Mesendoderm (in vitro differentiated cells): ENCODE data around the gene METTL5. TPM values are rescaled to one million over a fixed set of nuclear protein-coding genes. Genes with fewer than 3 reads are reported as not detected.
A peak's percentile ranks its signal among the peaks of the same experiment; 100 is the strongest.
"Not testable (repeated sequence)": the region's sequence is repeated elsewhere in the genome, so short reads cannot be mapped to it uniquely, and the experiment has no call there.

Source experiments
- DNase-seq: peaks from one replicate; pipeline ENCODE4 v3.0.0; 2013
- H2AK5ac ChIP-seq: 2 replicates; pipeline ENCODE4 v1.6.1; 2013; ENCODE audit warnings: low read length, inconsistent platforms
- H2BK120ac ChIP-seq: 2 replicates; pipeline ENCODE4 v1.6.1; 2013; ENCODE audit warnings: low read depth, mild to moderate bottlenecking, low read length, moderate library complexity, mixed read lengths
- H2BK15ac ChIP-seq: replicated peaks from 2 replicates; pipeline ENCODE4 v1.6.1; 2013; ENCODE audit warnings: low read depth, mild to moderate bottlenecking, moderate library complexity
- H2BK5ac ChIP-seq: 2 replicates; pipeline ENCODE4 v1.6.1; 2013; ENCODE audit warnings: low read length, inconsistent platforms
- H3K18ac ChIP-seq: 2 replicates; pipeline ENCODE4 v1.6.1; 2013; ENCODE audit warnings: mild to moderate bottlenecking, low read length, mixed read lengths
- H3K23ac ChIP-seq: one replicate; pipeline ENCODE4 v1.6.1; 2013; ENCODE audit warnings: low read length
- H3K27ac ChIP-seq: 2 replicates; pipeline ENCODE4 v1.5.1; 2013; ENCODE audit warnings: low read depth, mild to moderate bottlenecking, inconsistent platforms, low read length, moderate library complexity
- H3K27me3 ChIP-seq: 2 replicates; pipeline ENCODE4 v1.6.1; 2013; ENCODE audit warnings: low read length, control low read depth, mild to moderate bottlenecking, inconsistent platforms; ENCODE audit not compliant: insufficient read depth, poor library complexity
- H3K36me3 ChIP-seq: 2 replicates; pipeline ENCODE4 v1.6.1; 2013; ENCODE audit warnings: low read length, inconsistent platforms; ENCODE audit not compliant: control insufficient read depth, insufficient read depth
- H3K4ac ChIP-seq: one replicate; pipeline ENCODE4 v1.6.1; 2013; ENCODE audit warnings: low read depth, mild to moderate bottlenecking, low read length, moderate library complexity
- H3K4me1 ChIP-seq: 2 replicates; pipeline ENCODE4 v1.6.1; 2013; ENCODE audit warnings: low read depth, low read length, inconsistent platforms; ENCODE audit not compliant: control insufficient read depth
- H3K4me2 ChIP-seq: 2 replicates; pipeline ENCODE4 v1.6.1; 2013; ENCODE audit warnings: low read length
- H3K4me3 ChIP-seq: 2 replicates; pipeline ENCODE4 v1.5.1; 2013; ENCODE audit warnings: mild to moderate bottlenecking, low read length
- H3K56ac ChIP-seq: one replicate; pipeline ENCODE4 v1.6.1; 2013; ENCODE audit warnings: low read length
- H3K79me1 ChIP-seq: 2 replicates; pipeline ENCODE4 v1.6.1; 2013; ENCODE audit warnings: low read length, inconsistent platforms
- H3K79me2 ChIP-seq: 2 replicates; pipeline ENCODE4 v1.6.1; 2013; ENCODE audit warnings: mild to moderate bottlenecking, low read length; ENCODE audit not compliant: control insufficient read depth, insufficient read depth
- H3K9ac ChIP-seq: 2 replicates; pipeline ENCODE4 v1.6.1; 2013; ENCODE audit warnings: low read length, inconsistent platforms
- H4K5ac ChIP-seq: one replicate; pipeline ENCODE4 v1.6.1; 2013; ENCODE audit warnings: low read length
- H4K8ac ChIP-seq: one replicate; pipeline ENCODE4 v1.6.1; 2013; ENCODE audit warnings: low read depth, mild to moderate bottlenecking, control low read depth, low read length, moderate library complexity
- WGBS: extraction: QIAGEN DNeasy Blood & Tissue Kit; methylation state at CpG from one replicate; pipeline ENCODE4 v1.1.7; 2013; ENCODE audit warnings: low lambda C conversion rate, missing lambda C conversion rate; ENCODE audit not compliant: insufficient coverage; ENCODE audit errors: extremely low coverage; 5-methylcytosine and 5-hydroxymethylcytosine counted together
- polyA plus RNA-seq, 2 experiments: library from polyadenylated mRNA; stranded (reverse); fragments of 200-250 nt; gene quantifications; one replicate each; pipeline ENCODE4 v1.2.3, GENCODE V29; 2013

Gene METTL5
- polyA plus RNA-seq (2013, experiment 1 of 2), result 99.3 TPM
- polyA plus RNA-seq (2013, experiment 2 of 2), result 97.8 TPM

GRCh38 chr2:169824373-169825333, at the start of gene METTL5:
TSS of gene METTL5 (minus strand) at chr2:169824905. CDS start at chr2:169824597, 308 bp downstream.
- no peak within 1 kb of the TSS for H3K4ac ChIP-seq
- peak within 1 kb of the TSS; percentile 73 for H2BK5ac ChIP-seq
- peaks cover 6% of the 10 kb centered on the region for H3K4me1 ChIP-seq
- no peaks in the 10 kb centered on the region for H3K27me3 ChIP-seq
- H2AK5ac ChIP-seq, result no peak within 1 kb of the TSS
- peak within 1 kb of the TSS; percentile 87 for H4K8ac ChIP-seq
- H3K36me3 ChIP-seq, result no peaks in the 10 kb centered on the region
- H3K18ac ChIP-seq, result peak within 1 kb of the TSS; percentile 77
- peak within 1 kb of the TSS; percentile 99 for H3K56ac ChIP-seq
- H3K4me2 ChIP-seq, result peak within 1 kb of the TSS; percentile 95
- H3K23ac ChIP-seq, result peak within 1 kb of the TSS; percentile 98
- H2BK15ac ChIP-seq, result no peak within 1 kb of the TSS
- H3K27ac ChIP-seq, result no peak within 1 kb of the TSS
- no peak within 1 kb of the TSS for H2BK120ac ChIP-seq
- WGBS, result no CpG with 5 or more reads among the region's 61 CpGs
- H3K79me1 ChIP-seq, result peaks cover 8% of the 10 kb centered on the region
- peak within 1 kb of the TSS; percentile 94 for H3K9ac ChIP-seq
- H3K79me2 ChIP-seq, result peaks cover 5% of the 10 kb centered on the region
- H4K5ac ChIP-seq, result peak within 1 kb of the TSS; percentile 84
- peak; percentile 89 for DNase-seq
- H3K4me3 ChIP-seq, result peak within 1 kb of the TSS; percentile 77

- H3K23ac ChIP-seq, result no peak overlapping the region
- no peaks in the 10 kb centered on the region for H3K36me3 ChIP-seq
- no peaks in the 10 kb centered on the region for H3K79me2 ChIP-seq
- no peak overlapping the region for H3K9ac ChIP-seq
- H3K4me3 ChIP-seq, result no peak overlapping the region
- no peak overlapping the region for H2BK15ac ChIP-seq
- H2AK5ac ChIP-seq, result no peak overlapping the region
- H3K4me1 ChIP-seq, result no peaks in the 10 kb centered on the region
- no peaks in the 10 kb centered on the region for H3K79me1 ChIP-seq
- H2BK5ac ChIP-seq, result no peak overlapping the region
- H3K56ac ChIP-seq, result no peak overlapping the region
- H3K27me3 ChIP-seq, result no peaks in the 10 kb centered on the region
- H2BK120ac ChIP-seq, result no peak overlapping the region
- no peak for DNase-seq
- H3K27ac ChIP-seq, result no peak overlapping the region
- no peak overlapping the region for H4K5ac ChIP-seq
- H4K8ac ChIP-seq, result no peak overlapping the region
- no peak overlapping the region for H3K4ac ChIP-seq
- no peak overlapping the region for H3K18ac ChIP-seq
- WGBS, result no CpG with 5 or more reads among the region's 1 CpG
- no peak overlapping the region for H3K4me2 ChIP-seq
These were observed 47.3 kb upstream of the METTL5 start for GRCh38 chr2:169871994-169872393.

GRCh38 chr2:169871369-169871768, 46.7 kb upstream of the METTL5 start:
- H4K8ac ChIP-seq, H2BK5ac ChIP-seq: not testable (repeated sequence)
- no CpG with 5 or more reads among the region's 9 CpGs for WGBS

GRCh38 chr2:169868951-169869350, 44.2 kb upstream of the METTL5 start:
- Histone ChIP-seq H3K36me3 (no peaks in the 10 kb centered on the region), H3K18ac (no peak overlapping the region), H3K4me2 (no peak overlapping the region), H3K27me3 (no peaks in the 10 kb centered on the region), H4K5ac (no peak overlapping the region), H3K4me1 (no peaks in the 10 kb centered on the region), H2AK5ac (no peak overlapping the region), H3K9ac (no peak overlapping the region), H3K4ac (no peak overlapping the region), H2BK15ac (no peak overlapping the region), H3K4me3 (no peak overlapping the region), H3K79me1 (no peaks in the 10 kb centered on the region), H3K27ac (no peak overlapping the region), H4K8ac (no peak overlapping the region), H2BK120ac (no peak overlapping the region), H3K79me2 (no peaks in the 10 kb centered on the region), H3K23ac (no peak overlapping the region), H3K56ac (no peak overlapping the region), H2BK5ac (no peak overlapping the region)
- DNase-seq, result no peak
- WGBS, result no CpG with 5 or more reads among the region's 7 CpGs

More at GRCh38 chr2:169871369-169871768, 46.7 kb upstream of the METTL5 start:
- H3K79me2 ChIP-seq, DNase-seq, H3K79me1 ChIP-seq, H3K18ac ChIP-seq, H2AK5ac ChIP-seq, H3K27ac ChIP-seq, H3K4me1 ChIP-seq, H3K4ac ChIP-seq, H3K27me3 ChIP-seq, H2BK120ac ChIP-seq, H3K56ac ChIP-seq, H3K23ac ChIP-seq, H3K9ac ChIP-seq, H3K4me2 ChIP-seq, H3K4me3 ChIP-seq, H3K36me3 ChIP-seq, H2BK15ac ChIP-seq, H4K5ac ChIP-seq: not testable (repeated sequence)

GRCh38 chr2:169867579-169867978, 42.9 kb upstream of the METTL5 start:
- Histone ChIP-seq H3K79me2 (no peaks in the 10 kb centered on the region), H3K36me3 (no peaks in the 10 kb centered on the region), H3K9ac (no peak overlapping the region), H3K27ac (no peak overlapping the region), H3K79me1 (no peaks in the 10 kb centered on the region), H2BK15ac (no peak overlapping the region), H3K18ac (no peak overlapping the region), H3K4me2 (no peak overlapping the region), H4K8ac (no peak overlapping the region), H2AK5ac (no peak overlapping the region), H3K27me3 (no peaks in the 10 kb centered on the region), H4K5ac (no peak overlapping the region), H2BK120ac (no peak overlapping the region), H3K56ac (no peak overlapping the region), H3K23ac (no peak overlapping the region), H3K4me3 (no peak overlapping the region), H3K4ac (no peak overlapping the region), H2BK5ac (no peak overlapping the region), H3K4me1 (no peaks in the 10 kb centered on the region)
- WGBS, result no CpG with 5 or more reads among the region's 3 CpGs
- no peak for DNase-seq
